Subcutaneous abdominal adipose tissue (tissue), 5 donors: ENCODE results near the gene SPACA4.

Experiments used
- H3K27ac ChIP-seq: one replicate; pipeline ENCODE4 v1.7.0; 2013; ENCODE audit warnings: low read depth, mild to moderate bottlenecking, inconsistent platforms, low read length, moderate library complexity
- H3K27me3 ChIP-seq, 5 donors: one replicate each; pipeline ENCODE4 v1.7.0; 2013; ENCODE audit warnings: low read length in 5 of 5, inconsistent platforms in 1 of 5; ENCODE audit not compliant: control insufficient read depth in 5 of 5, insufficient read depth in 4 of 5
- H3K36me3 ChIP-seq, 5 donors: one replicate each; pipeline ENCODE4 v1.7.0; 2013; ENCODE audit warnings: low read length in 5 of 5; ENCODE audit not compliant: control insufficient read depth in 5 of 5, insufficient read depth in 5 of 5
- H3K4me1 ChIP-seq, 5 donors: one replicate each; pipeline ENCODE4 v1.7.0; 2013; ENCODE audit warnings: low read length in 5 of 5, mild to moderate bottlenecking in 3 of 5, moderate library complexity in 1 of 5; ENCODE audit not compliant: control insufficient read depth in 5 of 5, insufficient read depth in 5 of 5
- H3K4me3 ChIP-seq, 5 donors: one replicate each; pipeline ENCODE4 v1.7.0; 2013; ENCODE audit warnings: low read length in 5 of 5, low read depth in 1 of 5
- H3K9ac ChIP-seq, 5 donors: one replicate each; pipeline ENCODE4 v1.7.0; 2013; ENCODE audit warnings: low read length in 5 of 5, mild to moderate bottlenecking in 4 of 5, moderate library complexity in 3 of 5
- H3K9me3 ChIP-seq, 5 donors: one replicate each; pipeline ENCODE4 v1.7.0; 2013; ENCODE audit warnings: low read length in 5 of 5; ENCODE audit not compliant: control insufficient read depth in 5 of 5
- donor health status: healthy.
- donor health status: healthy.
- donor health status: healthy.
- donor health status: healthy.
- donor health status: healthy.

The SPACA4 gene

DNA sequence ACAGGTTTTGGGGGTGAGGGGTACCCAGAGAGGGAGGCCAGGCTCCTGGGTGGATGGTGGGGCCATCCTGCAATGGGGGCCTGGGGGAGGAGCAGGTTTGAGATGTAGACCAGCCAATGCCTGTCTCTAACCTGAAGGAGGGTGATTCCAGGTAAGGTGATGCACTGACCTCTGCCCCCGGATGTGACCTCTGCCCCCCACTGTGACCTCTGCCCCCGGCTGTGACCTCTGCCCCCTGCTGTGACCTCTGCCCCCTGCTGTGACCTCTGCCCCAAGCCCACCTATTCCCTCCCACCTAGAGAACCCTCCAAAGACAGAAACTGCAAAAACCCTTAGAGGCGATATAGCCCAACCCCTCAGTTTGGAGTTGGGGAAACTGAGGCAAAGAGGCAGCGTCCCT, 10.3 kb upstream of the SPACA4 start:
- no peak overlapping the region for H3K27ac ChIP-seq
- no peak overlapping the region for H3K9ac ChIP-seq
- no peaks in the 10 kb centered on the region for H3K36me3 ChIP-seq
- no peak overlapping the region for H3K4me3 ChIP-seq
- H3K9me3 ChIP-seq, result no peaks in the 10 kb centered on the region
- peaks cover 2 to 11% (median 8%) of the 10 kb centered on the region in 5 donors for H3K27me3 ChIP-seq
- H3K4me1 ChIP-seq, result no peaks in the 10 kb centered on the region

DNA sequence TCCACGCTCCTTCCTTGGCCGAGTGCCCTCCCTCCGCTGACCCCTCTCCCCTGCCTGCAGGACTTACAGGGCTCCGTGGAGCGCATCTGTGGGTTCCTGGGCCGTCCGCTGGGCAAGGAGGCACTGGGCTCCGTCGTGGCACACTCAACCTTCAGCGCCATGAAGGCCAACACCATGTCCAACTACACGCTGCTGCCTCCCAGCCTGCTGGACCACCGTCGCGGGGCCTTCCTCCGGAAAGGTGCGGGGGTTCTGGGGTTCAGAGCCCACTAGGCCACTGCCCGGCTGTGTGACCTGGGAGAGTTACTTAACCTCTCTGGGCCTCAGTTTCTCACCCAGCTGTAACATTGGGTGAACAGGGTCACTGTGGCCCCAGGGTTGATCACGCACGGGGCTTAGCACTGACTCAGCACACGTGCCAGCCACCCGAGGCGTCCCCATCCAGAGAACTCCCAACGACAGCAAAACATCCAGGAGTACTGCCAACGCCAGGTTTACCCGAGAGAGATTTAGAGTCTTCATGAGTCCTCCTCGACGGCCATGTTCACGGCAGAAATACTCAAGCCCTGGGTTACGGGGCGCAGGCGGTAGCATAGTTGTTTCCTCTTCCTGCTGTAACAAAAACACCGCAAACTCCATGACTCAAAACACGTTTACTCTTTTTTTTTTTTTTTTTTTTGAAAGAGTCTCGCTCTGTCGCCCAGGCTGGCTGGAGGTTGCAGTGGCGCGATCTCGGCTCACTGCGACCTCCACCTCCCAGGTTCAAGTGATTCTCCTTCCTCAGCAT, 9.7 kb upstream of the SPACA4 start:
- Histone ChIP-seq H3K4me3 (no peak overlapping the region), H3K36me3 (no peaks in the 10 kb centered on the region), H3K27me3 (peaks cover 2 to 11% (median 8%) of the 10 kb centered on the region in 5 donors), H3K27ac (no peak overlapping the region), H3K9ac (no peak overlapping the region), H3K9me3 (no peaks in the 10 kb centered on the region), H3K4me1 (no peaks in the 10 kb centered on the region)

DNA sequence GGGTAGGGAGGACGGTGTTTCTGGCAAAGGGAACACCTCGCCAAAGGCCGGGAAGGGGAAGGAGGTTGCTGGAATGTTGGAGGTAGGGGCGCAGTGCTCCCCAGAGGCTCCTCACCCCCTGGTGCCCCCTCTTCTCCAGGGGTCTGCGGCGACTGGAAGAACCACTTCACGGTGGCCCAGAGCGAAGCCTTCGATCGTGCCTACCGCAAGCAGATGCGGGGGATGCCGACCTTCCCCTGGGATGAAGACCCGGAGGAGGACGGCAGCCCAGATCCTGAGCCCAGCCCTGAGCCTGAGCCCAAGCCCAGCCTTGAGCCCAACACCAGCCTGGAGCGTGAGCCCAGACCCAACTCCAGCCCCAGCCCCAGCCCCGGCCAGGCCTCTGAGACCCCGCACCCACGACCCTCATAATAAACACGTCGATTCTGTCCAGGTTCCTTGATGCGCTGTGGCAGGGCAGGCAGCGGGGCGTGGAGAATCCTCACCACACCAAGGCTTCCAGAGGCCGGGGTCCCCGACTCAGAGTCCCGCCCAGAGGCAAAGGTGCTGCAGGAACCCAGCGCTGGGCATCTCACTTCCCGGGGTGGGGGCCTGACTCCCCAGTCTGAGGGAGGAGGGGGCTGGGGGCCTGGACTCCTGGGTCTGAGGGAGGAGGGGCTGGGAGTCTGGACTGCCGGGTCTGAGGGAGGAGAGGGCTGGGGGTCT, 7.4 kb upstream of the SPACA4 start:
- no peaks in the 10 kb centered on the region for H3K36me3 ChIP-seq
- H3K9ac ChIP-seq, result no peak overlapping the region
- peaks cover 2 to 11% (median 9%) of the 10 kb centered on the region in 5 donors for H3K27me3 ChIP-seq
- H3K9me3 ChIP-seq, result no peaks in the 10 kb centered on the region
- no peaks in the 10 kb centered on the region for H3K4me1 ChIP-seq
- no peak overlapping the region for H3K4me3 ChIP-seq
- no peak overlapping the region for H3K27ac ChIP-seq

DNA sequence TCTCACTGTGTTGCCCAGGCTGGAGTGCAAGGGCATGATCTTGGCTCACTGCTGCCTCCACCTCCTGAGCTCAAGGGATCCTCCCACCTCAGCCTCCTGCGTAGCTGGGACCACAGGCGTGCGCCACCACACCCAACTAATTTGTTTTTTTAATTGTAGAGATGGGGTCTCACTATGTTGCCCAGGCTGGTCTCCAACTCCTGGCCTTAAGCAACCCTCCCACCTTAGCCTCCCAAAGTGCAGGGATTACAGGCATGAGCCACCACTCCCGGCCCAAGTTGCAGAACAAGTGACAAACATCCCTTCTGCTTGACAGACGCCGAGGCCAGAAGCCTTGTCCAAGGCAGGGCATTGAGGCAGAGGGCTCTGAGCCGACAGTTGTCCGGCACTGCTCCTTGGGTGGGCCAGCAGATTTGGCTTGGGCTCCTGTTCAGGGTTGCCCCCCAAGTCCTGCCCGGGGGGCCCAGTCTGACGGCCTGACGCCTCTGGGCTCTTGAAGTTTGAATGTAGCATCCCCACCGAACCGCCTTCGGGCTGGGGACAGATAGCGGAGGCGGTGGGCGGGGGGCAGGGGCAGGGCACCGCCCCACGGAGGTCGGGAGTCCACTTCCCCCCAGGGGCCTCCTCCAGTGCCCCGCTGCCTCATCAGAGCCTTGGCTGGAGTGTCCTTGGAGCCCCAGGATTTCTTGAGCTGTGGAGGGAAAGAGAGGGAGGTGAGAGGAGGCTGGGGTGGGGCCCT, 5.7 kb upstream of the SPACA4 start:
- no peaks in the 10 kb centered on the region for H3K9me3 ChIP-seq
- no peak overlapping the region for H3K9ac ChIP-seq
- H3K4me3 ChIP-seq, result no peak overlapping the region
- H3K27me3 ChIP-seq, result peaks cover 2 to 11% (median 9%) of the 10 kb centered on the region in 5 donors
- no peaks in the 10 kb centered on the region for H3K36me3 ChIP-seq
- no peak overlapping the region for H3K27ac ChIP-seq
- peaks cover 0 to 2% (median 0%) of the 10 kb centered on the region in 5 donors for H3K4me1 ChIP-seq

DNA sequence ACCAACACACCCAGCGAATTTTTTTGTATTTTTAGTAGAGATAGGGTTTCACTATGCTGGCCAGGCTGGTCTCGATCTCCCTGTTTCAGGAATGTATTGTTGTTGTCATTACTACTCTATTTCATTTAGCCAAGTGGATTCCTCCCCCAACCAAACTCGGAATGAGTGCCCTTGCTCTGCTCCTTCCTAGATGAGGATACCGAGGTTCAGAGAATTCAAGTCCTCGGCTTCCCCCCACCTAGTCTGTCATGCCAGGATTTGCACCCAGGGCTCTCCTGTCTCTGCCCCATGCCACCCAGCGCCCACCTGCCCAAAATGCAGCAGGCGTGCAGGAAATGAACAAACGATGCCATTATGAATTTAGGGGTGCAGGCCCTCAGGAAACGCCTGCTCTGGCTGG, 3.5 kb upstream of the SPACA4 start:
- Histone ChIP-seq H3K4me1 (peaks cover 0 to 2% (median 0%) of the 10 kb centered on the region in 5 donors), H3K4me3 (no peak overlapping the region), H3K36me3 (no peaks in the 10 kb centered on the region), H3K27me3 (peaks cover 2 to 11% (median 9%) of the 10 kb centered on the region in 5 donors), H3K27ac (no peak overlapping the region), H3K9me3 (no peaks in the 10 kb centered on the region), H3K9ac (no peak overlapping the region)

DNA sequence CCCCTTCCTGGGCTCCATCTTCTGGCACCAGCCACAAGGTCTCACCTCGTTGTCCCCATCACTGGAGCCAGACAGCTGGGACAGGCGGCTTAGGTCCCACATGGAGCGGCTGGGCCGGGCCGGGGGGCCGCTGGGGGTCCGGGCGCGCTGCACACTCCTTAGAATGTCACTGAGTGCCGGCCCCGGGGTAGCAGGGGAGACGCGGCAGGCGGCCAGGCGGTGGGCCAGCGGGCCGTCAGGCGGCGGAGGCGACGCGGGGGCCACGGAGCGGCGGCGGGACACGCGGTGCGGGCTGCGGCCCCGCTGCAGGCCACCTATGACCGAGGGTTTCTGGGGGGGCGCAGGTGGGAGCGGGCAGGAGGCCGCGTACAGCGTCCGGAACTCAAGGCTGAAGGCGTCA, 3.1 kb upstream of the SPACA4 start:
- H3K4me3 ChIP-seq, result no peak overlapping the region
- H3K9ac ChIP-seq, result no peak overlapping the region
- no peak overlapping the region for H3K27ac ChIP-seq
- H3K4me1 ChIP-seq, result peaks cover 0 to 2% (median 0%) of the 10 kb centered on the region in 5 donors
- H3K27me3 ChIP-seq, result peaks cover 2 to 11% (median 9%) of the 10 kb centered on the region in 5 donors
- no peaks in the 10 kb centered on the region for H3K9me3 ChIP-seq
- H3K36me3 ChIP-seq, result no peaks in the 10 kb centered on the region

DNA sequence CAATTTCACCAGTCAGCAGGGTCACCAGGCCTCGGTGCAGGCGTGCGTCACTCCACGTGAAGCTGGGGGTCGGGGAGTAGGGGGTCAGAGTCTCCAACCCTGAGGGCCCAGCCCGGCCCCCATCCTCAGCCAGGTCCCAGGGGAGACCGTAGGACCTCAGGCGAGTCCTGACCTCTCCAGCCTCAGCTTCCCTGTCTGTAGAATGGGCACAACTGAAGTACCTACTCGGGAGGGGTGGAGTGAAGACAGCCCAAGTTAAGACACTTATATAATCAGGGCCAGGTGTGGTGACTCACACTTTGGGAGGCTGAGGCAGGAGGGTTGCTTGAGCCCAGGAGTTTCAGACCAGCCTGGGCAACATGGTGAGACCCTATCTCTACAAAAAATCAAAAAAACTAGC, 2.7 kb upstream of the SPACA4 start:
- Histone ChIP-seq H3K4me1 (peaks cover 0 to 3% (median 2%) of the 10 kb centered on the region in 5 donors), H3K27ac (no peak overlapping the region), H3K4me3 (no peak overlapping the region), H3K9me3 (no peaks in the 10 kb centered on the region), H3K27me3 (peaks cover 2 to 8% (median 6%) of the 10 kb centered on the region in 5 donors), H3K36me3 (no peaks in the 10 kb centered on the region), H3K9ac (no peak overlapping the region)

DNA sequence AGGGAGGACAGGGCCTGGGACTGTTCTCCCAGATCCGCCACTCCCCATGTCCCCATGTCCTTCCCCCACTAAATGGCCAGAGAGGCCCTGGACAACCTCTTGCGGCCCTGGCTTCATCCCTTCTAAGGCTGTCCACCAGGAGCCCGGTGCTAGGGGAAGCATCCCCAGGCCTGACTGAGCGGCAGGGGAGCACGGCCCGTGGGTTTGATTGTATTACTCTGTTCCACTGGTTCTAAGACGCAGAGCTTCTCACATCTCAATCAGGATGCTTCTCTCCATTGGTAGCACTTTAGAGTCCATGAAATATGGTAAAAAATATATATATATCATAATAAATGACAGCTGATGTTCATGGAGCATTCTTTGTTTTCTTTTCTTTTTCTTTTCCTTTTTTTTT, 815 bp downstream of the SPACA4 start:
- Histone ChIP-seq H3K27ac (no peak overlapping the region), H3K9ac (no peak overlapping the region), H3K4me3 (no peak overlapping the region), H3K9me3 (no peaks in the 10 kb centered on the region), H3K27me3 (no peaks in the 10 kb centered on the region), H3K4me1 (peaks cover 0 to 5% (median 4%) of the 10 kb centered on the region in 5 donors), H3K36me3 (no peaks in the 10 kb centered on the region)

DNA sequence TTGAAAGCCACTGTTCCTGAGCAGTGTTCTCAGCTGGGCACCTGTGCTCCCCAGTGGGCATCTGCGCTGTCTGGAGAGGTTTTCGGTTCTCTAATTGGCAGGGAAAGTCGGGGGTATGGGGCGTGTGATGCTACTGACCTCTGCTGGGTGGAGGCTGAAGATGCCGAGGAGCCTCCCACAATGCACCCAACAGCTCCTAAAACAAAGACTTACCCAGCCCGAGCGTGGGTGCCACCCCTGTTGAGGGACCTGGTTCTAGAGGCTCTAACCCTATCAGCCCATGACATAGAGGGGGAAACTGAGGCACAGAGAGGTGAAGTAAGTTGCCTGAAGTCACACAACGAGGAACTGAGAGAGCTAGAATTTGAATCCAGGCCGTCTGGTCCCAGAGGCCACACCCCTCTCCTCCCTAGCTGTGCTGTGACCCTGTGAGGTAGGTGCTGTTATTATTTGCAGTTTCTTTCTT, 2.3 kb downstream of the SPACA4 start:
- H3K9ac ChIP-seq, result peak overlapping the region in 1 of 5 donors; percentile 64
- H3K4me3 ChIP-seq, result no peak overlapping the region

More for the DNA sequence above, 2.3 kb downstream of the SPACA4 start:
- peaks cover 0 to 9% (median 4%) of the 10 kb centered on the region in 5 donors for H3K4me1 ChIP-seq
- H3K27me3 ChIP-seq, result no peaks in the 10 kb centered on the region
- H3K9me3 ChIP-seq, result no peaks in the 10 kb centered on the region
- H3K36me3 ChIP-seq, result no peaks in the 10 kb centered on the region
- H3K27ac ChIP-seq, result no peak overlapping the region
